Stimulated activated CD4-positive, alpha-beta T cell treated with anti-CD3 and anti-CD28 coated beads, Interleukin-15, amount 100 ng/mL, for 48 hours (primary cell): Measurements from ENCODE around the gene LACTBL1.
A peak's percentile ranks its signal among the peaks of the same experiment; 100 is the strongest.

ENCODE experiments used
- DNase-seq, 2 donors: peaks; one replicate each; pipeline ENCODE4 v3.0.0-alpha.2; 2020; ENCODE audit warnings: low read depth in 2 of 2

LACTBL1 gene

GRCh38 chr1:22944346-22945055, 28.2 kb downstream of the LACTBL1 start:
- no peak for DNase-seq

GRCh38 chr1:22941257-22941656, 31.4 kb downstream of the LACTBL1 start:
- DNase-seq = no peak

GRCh38 chr1:22936681-22937080, 36.0 kb downstream of the LACTBL1 start:
- no peak for DNase-seq

GRCh38 chr1:22935433-22935832, 37.2 kb downstream of the LACTBL1 start:
- no peak for DNase-seq

- no peak for DNase-seq
Measured at GRCh38 chr1:22932803-22933470, 39.7 kb downstream of the LACTBL1 start.

- DNase-seq = peak in 1 of 2 donors; percentile 11
Measured at GRCh38 chr1:22930240-22930912, 42.3 kb downstream of the LACTBL1 start.

- no peak for DNase-seq
Measured at GRCh38 chr1:22925111-22925510, 47.6 kb downstream of the LACTBL1 start.

- no peak for DNase-seq
Measured at GRCh38 chr1:22922640-22923039, 50.0 kb downstream of the LACTBL1 start.

- no peak for DNase-seq
Measured at GRCh38 chr1:22921452-22922126, 51.1 kb downstream of the LACTBL1 start.

GRCh38 chr1:22920734-22921451, 51.8 kb downstream of the LACTBL1 start:
- no peak for DNase-seq

- DNase-seq = no peak
Measured at GRCh38 chr1:22920026-22920733, 52.5 kb downstream of the LACTBL1 start.

- no peak for DNase-seq
Measured at GRCh38 chr1:22919341-22920025, 53.2 kb downstream of the LACTBL1 start.

- no peak for DNase-seq
Measured at GRCh38 chr1:22918644-22919043, 54.0 kb downstream of the LACTBL1 start.

GRCh38 chr1:22917989-22918388, 54.7 kb downstream of the LACTBL1 start:
- no peak for DNase-seq

- no peak for DNase-seq
Measured at GRCh38 chr1:22916471-22916820, 56.2 kb downstream of the LACTBL1 start.

- DNase-seq = no peak
Measured at GRCh38 chr1:22915816-22916470, 56.7 kb downstream of the LACTBL1 start.

GRCh38 chr1:22915231-22915630, 57.4 kb downstream of the LACTBL1 start:
- no peak for DNase-seq

GRCh38 chr1:22914633-22915217, 57.9 kb downstream of the LACTBL1 start:
- no peak for DNase-seq

- DNase-seq = no peak
Measured at GRCh38 chr1:22914156-22914555, 58.5 kb downstream of the LACTBL1 start.
